Neural progenitor cell (in vitro differentiated cells): Measurements from ENCODE around the gene PREP.
A peak's percentile ranks its signal among the peaks of the same experiment; 100 is the strongest.

Experiments
- EZH2phosphoT487 ChIP-seq: fragments of 200-600 bp; sonication (generic); IDR thresholded peaks from 2 replicates; pipeline ENCODE4 v1.6.1; 2017; ENCODE audit warnings: antibody characterized with exemption
- TF ChIP-seq, protein P1 (sequence below): fragments of 200-600 bp; sonication (generic); IDR thresholded peaks from 2 replicates; pipeline ENCODE4 v1.5.1; 2017; ENCODE audit warnings: antibody characterized with exemption, mild to moderate bottlenecking

DNA sequence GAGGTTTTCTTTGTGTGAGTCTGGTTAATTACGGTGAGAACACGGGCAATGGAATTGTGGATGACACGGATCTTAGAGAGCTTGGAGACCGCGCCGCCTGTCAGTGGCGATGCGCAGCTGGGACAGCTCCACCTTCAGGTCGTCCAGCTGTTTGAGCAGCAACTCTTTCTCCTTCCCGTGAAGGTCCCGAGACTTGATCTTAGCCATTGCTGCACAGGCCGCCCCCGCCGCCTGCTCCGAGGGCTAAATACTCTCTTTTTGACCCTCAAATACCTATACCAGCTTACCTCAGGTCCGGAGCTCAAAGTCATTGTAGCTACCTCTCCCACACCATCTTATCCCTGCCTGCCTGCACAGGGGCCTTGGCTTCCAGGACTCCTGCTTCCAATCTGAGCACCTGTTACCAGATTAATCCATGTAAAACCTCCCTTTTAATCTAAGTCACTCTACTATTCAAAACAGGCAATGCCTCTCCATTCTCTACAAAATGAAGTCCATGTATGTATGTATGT, 100.2 kb downstream of the PREP start:
- TF ChIP-seq, protein P1, sequence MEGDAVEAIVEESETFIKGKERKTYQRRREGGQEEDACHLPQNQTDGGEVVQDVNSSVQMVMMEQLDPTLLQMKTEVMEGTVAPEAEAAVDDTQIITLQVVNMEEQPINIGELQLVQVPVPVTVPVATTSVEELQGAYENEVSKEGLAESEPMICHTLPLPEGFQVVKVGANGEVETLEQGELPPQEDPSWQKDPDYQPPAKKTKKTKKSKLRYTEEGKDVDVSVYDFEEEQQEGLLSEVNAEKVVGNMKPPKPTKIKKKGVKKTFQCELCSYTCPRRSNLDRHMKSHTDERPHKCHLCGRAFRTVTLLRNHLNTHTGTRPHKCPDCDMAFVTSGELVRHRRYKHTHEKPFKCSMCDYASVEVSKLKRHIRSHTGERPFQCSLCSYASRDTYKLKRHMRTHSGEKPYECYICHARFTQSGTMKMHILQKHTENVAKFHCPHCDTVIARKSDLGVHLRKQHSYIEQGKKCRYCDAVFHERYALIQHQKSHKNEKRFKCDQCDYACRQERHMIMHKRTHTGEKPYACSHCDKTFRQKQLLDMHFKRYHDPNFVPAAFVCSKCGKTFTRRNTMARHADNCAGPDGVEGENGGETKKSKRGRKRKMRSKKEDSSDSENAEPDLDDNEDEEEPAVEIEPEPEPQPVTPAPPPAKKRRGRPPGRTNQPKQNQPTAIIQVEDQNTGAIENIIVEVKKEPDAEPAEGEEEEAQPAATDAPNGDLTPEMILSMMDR: peak; percentile 32
- no peak for TF ChIP-seq EZH2phosphoT487
